Heart left ventricle (tissue), 16 donors: ENCODE measurements around the gene RGL1. TPM values are rescaled to one million over a fixed set of nuclear protein-coding genes. Genes with fewer than 3 reads are reported as not detected.

Experiments
- ATAC-seq, 4 donors: fragments of 200-7000 bp; cut with Tn5 transposase; one replicate each; pipeline ENCODE4 v1.9.1; 2020 to 2022; ENCODE audit warnings: moderate library complexity in 4 of 4, mild to moderate bottlenecking in 3 of 4, moderate number of reproducible peaks in 1 of 4
- DNase-seq, 5 donors: peaks; one replicate each; pipeline ENCODE4 v3.0.0-alpha.2; 2020
- H3K27ac ChIP-seq, 12 donors: fragments of 200-600 bp; sonication (generic) in 4 of 12; one replicate each; pipeline versions ENCODE4 v1.5.0 to v1.8.0; 2016 to 2022; ENCODE audit warnings: mild to moderate bottlenecking in 2 of 12
- H3K27me3 ChIP-seq, 9 donors: fragments of 200-600 bp; sonication (generic) in 2 of 9; one replicate each; pipeline versions ENCODE4 v1.5.1 to v1.8.0; 2016 to 2022; ENCODE audit warnings: mild to moderate bottlenecking in 3 of 9
- H3K36me3 ChIP-seq, 9 donors: fragments of 200-600 bp; sonication (generic) in 2 of 9; one replicate each; pipeline versions ENCODE4 v1.5.0 to v1.8.0; 2018 to 2022; ENCODE audit warnings: mild to moderate bottlenecking in 2 of 9
- H3K4me1 ChIP-seq, 12 donors: fragments of 200-600 bp; sonication (generic) in 4 of 12; one replicate each; pipeline versions ENCODE4 v1.5.0 to v1.8.0; 2016 to 2022; ENCODE audit warnings: mild to moderate bottlenecking in 3 of 12
- H3K4me3 ChIP-seq, 12 donors: fragments of 200-600 bp; sonication (generic) in 4 of 12; one replicate each; pipeline versions ENCODE4 v1.5.0 to v1.8.0; 2017 to 2022; ENCODE audit warnings: mild to moderate bottlenecking in 9 of 12, moderate library complexity in 4 of 12
- H3K9me3 ChIP-seq, 12 donors: fragments of 200-600 bp; sonication (generic) in 4 of 12; one replicate each; pipeline versions ENCODE4 v1.5.0 to v1.8.0; 2016 to 2022; ENCODE audit warnings: mild to moderate bottlenecking in 1 of 12
- POLR2A ChIP-seq, 2 donors: fragments of 450-650 bp; IDR thresholded peaks; one replicate each; pipeline ENCODE4 v1.6.1; 2017; ENCODE audit warnings: antibody characterized with exemption in 2 of 2, mild to moderate bottlenecking in 2 of 2, moderate library complexity in 2 of 2
- WGBS, 4 donors: extraction: QIAGEN DNeasy Blood & Tissue Kit in 2 of 4; methylation state at CpG; one replicate each; pipeline versions ENCODE4 v1.1.5 to v1.1.7; 2013 to 2018; 5-methylcytosine and 5-hydroxymethylcytosine counted together
- intact Hi-C, 10 donors: fragments of 100-400 bp; cut with DNase I; formaldehyde crosslinking; loops; one replicate each; pipeline versions ENCODE4 v1.11.1 to v1.14.2; 2022
- polyA plus RNA-seq, 2 donors: library from polyadenylated mRNA; stranded (reverse); fragments of 200-250 nt; gene quantifications; one replicate each; pipeline ENCODE4 v1.2.3, GENCODE V29; 2013
- total RNA-seq, 9 donors: library from RNA; depleted of rRNA in 2 of 9; stranded (reverse); fragments of >200 nt in 2 of 9; fragmentation: NEBNext Ultra II Directional in 3 of 9; extraction: Animal tissue kit (Norgen Biotek cat#: 25700) in 3 of 9; gene quantifications; one replicate each; pipeline versions ENCODE4 v1.1.0 to v1.2.4, GENCODE V29; 2016 to 2023
- TF ChIP-seq, protein P1 (sequence below), 12 donors: fragments of 200-600 bp; sonication (generic) in 4 of 12; IDR thresholded peaks; one replicate each; pipeline versions ENCODE4 v1.5.0 to v1.8.0; 2018 to 2022; ENCODE audit warnings: antibody characterized with exemption in 12 of 12, mild to moderate bottlenecking in 5 of 12
- donor health status: ischemic (EF 13 %, LVEDD 7.1; RV severe dilation, severe dysfunction).
- donor health status: healthy with polysubstance abuse.
- donor health status: DM: no; HTN: yes; CAD: no.
- donor health status: DM: no; HTN: no; CAD: no.
- donor health status: ischemic (EF 25% LVEDD 6.9; RV normal size, moderate dysfunction).
- donor health status: ischemic (EF 25% LVEDD 5.7; RV mildly dilated, moderate dysfunction).
- donor health status: healthy.
- donor health status: DM: yes; HTN: yes; CAD: no.
- donor health status: ischemic (EF 35%, LVEDD 5.7; RV mildly dilated, moderate dysfunction).
- donor health status: nonischemic (EF 11% LVEDD 7.7; RV severe dilation, severe dysfunction).
- donor health status: DM: yes; HTN: yes; CAD: no.
- donor health status: PGD.
- donor health status: ischemic (EF 29% LVEDD 5.4; RV normal size, mild dysfunction).
- donor health status: nonischemic (EF 23%, LVEDD 6.1; RV moderate dilation, normal function).

RGL1 gene
- total and polyA plus RNA-seq, 11 donors = 5.6 to 50.6 (median 15.5) TPM

DNA sequence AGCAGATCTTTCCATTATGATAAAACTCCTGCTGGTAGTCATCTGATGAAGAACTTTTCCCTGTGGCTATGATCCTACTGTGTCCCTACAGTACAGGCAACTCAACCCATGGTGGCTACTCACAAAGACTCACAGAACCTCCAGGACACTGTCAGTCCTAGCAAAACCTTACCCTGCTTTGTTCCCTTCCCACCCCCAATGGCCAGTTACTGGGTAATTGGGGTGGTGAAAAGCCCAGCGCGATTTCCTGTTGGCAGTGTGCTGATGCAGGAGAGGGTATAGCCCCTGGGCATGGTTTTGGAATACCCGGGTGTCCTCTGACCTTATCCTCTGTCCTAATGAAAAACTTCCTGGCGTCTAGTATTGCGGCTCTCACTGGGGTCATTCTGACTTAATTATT is 533 bp upstream of the RGL1 start:
- Histone ChIP-seq H3K27me3 (no peaks in the 10 kb centered on the region), H3K4me3 (peak overlapping the region in 10 of 12 donors; percentile 55 to 80 (median 70)), H3K36me3 (peaks cover 0 to 13% (median 0%) of the 10 kb centered on the region in 9 donors), H3K4me1 (peaks cover 0 to 44% (median 25%) of the 10 kb centered on the region in 12 donors), H3K27ac (peak overlapping the region in 11 of 12 donors; percentile 68 to 86 (median 76)), H3K9me3 (peaks cover 0 to 26% (median 2%) of the 10 kb centered on the region in 12 donors)
- ATAC-seq (peak in 3 of 4 donors; percentile 7 to 10 (median 8)), DNase-seq (peak in 1 of 5 donors; percentile 31)
- WGBS, 4 donors = 35 to 56% (median 41%) methylated on average over 5 of the region's 5 CpGs
- intact Hi-C loops = loop anchor here in 3 of 10 donors (10.0 kb wide), 4 partner anchors 70 to 150 kb away; partner anchors contain the start of gene APOBEC4 (in 1 of the 3)
- TF ChIP-seq, protein P1, sequence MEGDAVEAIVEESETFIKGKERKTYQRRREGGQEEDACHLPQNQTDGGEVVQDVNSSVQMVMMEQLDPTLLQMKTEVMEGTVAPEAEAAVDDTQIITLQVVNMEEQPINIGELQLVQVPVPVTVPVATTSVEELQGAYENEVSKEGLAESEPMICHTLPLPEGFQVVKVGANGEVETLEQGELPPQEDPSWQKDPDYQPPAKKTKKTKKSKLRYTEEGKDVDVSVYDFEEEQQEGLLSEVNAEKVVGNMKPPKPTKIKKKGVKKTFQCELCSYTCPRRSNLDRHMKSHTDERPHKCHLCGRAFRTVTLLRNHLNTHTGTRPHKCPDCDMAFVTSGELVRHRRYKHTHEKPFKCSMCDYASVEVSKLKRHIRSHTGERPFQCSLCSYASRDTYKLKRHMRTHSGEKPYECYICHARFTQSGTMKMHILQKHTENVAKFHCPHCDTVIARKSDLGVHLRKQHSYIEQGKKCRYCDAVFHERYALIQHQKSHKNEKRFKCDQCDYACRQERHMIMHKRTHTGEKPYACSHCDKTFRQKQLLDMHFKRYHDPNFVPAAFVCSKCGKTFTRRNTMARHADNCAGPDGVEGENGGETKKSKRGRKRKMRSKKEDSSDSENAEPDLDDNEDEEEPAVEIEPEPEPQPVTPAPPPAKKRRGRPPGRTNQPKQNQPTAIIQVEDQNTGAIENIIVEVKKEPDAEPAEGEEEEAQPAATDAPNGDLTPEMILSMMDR (IDR thresholded peaks at IDR 0.05) = no peak
- TF ChIP-seq POLR2A (IDR thresholded peaks at IDR 0.05) = no peak

DNA sequence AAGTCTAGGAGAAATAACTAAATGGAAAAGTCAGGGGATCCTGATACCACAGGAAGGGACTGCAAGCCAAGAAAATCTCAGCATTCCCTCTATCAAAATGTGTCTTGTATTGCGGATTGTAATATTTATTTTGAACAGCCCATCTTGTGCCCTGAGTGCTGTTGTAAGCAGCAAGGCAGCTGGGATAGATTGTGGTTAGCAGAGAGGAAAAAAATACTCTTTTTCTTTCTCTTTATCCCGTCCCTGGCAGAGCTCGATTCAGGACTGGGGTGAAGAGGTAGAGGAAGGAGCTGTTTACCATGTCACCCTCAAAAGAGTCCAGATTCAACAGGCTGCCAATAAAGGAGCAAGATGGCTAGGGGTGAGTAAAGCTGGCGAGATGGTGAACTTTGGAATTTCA is 1.2 kb downstream of the RGL1 start:
- WGBS, 4 donors = 43 to 54% (median 47%) methylated on average over 4 of the region's 4 CpGs
- Histone ChIP-seq H3K4me1 (peaks cover 0 to 58% (median 32%) of the 10 kb centered on the region in 12 donors), H3K36me3 (peaks cover 0 to 16% (median 0%) of the 10 kb centered on the region in 9 donors), H3K9me3 (peaks cover 0 to 20% (median 2%) of the 10 kb centered on the region in 12 donors), H3K4me3 (peak overlapping the region in 11 of 12 donors; percentile 38 to 80 (median 67)), H3K27me3 (no peaks in the 10 kb centered on the region), H3K27ac (peak overlapping the region in 8 of 12 donors; percentile 18 to 85 (median 72))
- TF ChIP-seq, protein P1 (IDR thresholded peaks at IDR 0.05) = no peak
- no peak for TF ChIP-seq POLR2A (IDR thresholded peaks at IDR 0.05)
- intact Hi-C loops = loop anchor here in 5 of 10 donors (5.0 to 10.0 kb wide), 6 partner anchors 66 to 151 kb away; partner anchors contain the start of gene APOBEC4 (in 1 of the 5)
- DNase-seq (no peak), ATAC-seq (peak in 1 of 4 donors; percentile 7)

DNA sequence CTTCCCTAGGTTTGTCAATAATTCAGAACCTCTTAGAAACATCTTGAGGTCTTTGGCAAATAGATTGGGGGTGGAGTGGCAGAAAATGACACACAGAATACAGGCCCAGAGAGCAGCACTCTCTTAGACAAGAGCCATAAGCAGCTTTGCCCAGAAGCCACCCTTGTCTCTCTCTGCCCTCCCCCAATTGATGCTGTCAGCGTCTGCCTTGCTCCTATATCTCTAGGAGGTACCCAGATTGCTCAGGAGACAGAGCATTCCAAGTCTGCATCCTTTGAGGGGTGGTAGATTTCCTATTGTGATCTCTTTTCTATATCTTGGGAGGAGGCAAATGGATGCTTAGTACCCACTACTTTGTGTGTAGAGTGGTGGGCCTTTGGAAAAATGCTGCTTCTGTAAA is 1.8 kb downstream of the RGL1 start:
- Histone ChIP-seq H3K4me3 (peak overlapping the region in 10 of 12 donors; percentile 38 to 80 (median 70)), H3K9me3 (peaks cover 0 to 14% (median under 1%) of the 10 kb centered on the region in 12 donors), H3K36me3 (peaks cover 0 to 16% (median 0%) of the 10 kb centered on the region in 9 donors), H3K27me3 (no peaks in the 10 kb centered on the region), H3K4me1 (peaks cover 0 to 64% (median 34%) of the 10 kb centered on the region in 12 donors), H3K27ac (peak overlapping the region in 8 of 12 donors; percentile 18 to 85 (median 72))
- ATAC-seq (no peak), DNase-seq (no peak)
- WGBS, 4 donors = 65 to 75% (median 68%) methylated on average over 1 of the region's 1 CpG
- intact Hi-C loops = loop anchor here in 5 of 10 donors (5.0 to 10.0 kb wide), 6 partner anchors 66 to 152 kb away; partner anchors contain the start of gene APOBEC4 (in 1 of the 5)
- TF ChIP-seq POLR2A (IDR thresholded peaks at IDR 0.05) = no peak
- TF ChIP-seq, protein P1 (IDR thresholded peaks at IDR 0.05) = no peak

DNA sequence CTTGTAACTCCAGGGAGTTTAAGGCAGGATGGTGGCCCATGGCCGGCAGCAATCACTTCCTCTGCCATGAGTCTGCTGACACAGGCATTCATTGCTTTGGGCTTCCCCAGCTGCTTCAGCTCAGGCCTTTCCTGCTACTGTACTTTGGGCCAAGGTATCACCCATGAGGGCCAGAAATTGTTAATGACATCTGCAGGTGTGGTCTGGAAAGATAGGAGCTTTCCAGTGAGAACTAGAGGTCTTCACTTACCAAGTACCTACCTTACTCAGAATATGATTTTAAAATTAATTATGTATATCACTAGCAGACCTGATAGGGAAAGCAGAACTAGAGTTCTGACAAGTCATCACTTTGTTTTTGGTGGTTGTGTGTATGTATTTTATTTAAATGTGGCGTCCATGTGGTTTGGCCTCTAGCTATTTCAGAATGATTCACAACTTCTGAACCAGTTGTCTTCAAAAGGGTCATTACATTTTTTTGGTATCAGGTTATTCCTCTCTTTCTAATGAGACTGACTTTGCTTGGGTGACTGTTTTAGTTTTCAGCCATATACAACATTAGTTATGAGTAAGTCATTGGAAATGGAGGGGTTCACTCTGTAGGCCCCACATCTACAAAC is 2.7 kb downstream of the RGL1 start:
- Histone ChIP-seq H3K27me3 (no peaks in the 10 kb centered on the region), H3K36me3 (peaks cover 0 to 17% (median 0%) of the 10 kb centered on the region in 9 donors), H3K4me1 (peaks cover 0 to 73% (median 41%) of the 10 kb centered on the region in 12 donors), H3K27ac (peak overlapping the region in 6 of 12 donors; percentile 1 to 85 (median 57)), H3K4me3 (peak overlapping the region in 8 of 12 donors; percentile 55 to 80 (median 74)), H3K9me3 (peaks cover 0 to 4% (median 0%) of the 10 kb centered on the region in 12 donors)
- WGBS, 4 donors = 53 to 71% (median 62%) methylated on average over 2 of the region's 2 CpGs
- DNase-seq = peak; percentile 32 to 62 (median 42)
- intact Hi-C loops = loop anchor here in 5 of 10 donors (5.0 to 10.0 kb wide), 6 partner anchors 65 to 153 kb away; partner anchors contain the start of gene APOBEC4 (in 1 of the 5)
- TF ChIP-seq, protein P1 (IDR thresholded peaks at IDR 0.05) = no peak
- no peak for TF ChIP-seq POLR2A (IDR thresholded peaks at IDR 0.05)
- ATAC-seq = peak in 2 of 4 donors; percentile 16 to 52
